Choroid plexus epithelial cell (primary cell): ENCODE results near the gene SREBF1.
A peak's percentile ranks its signal among the peaks of the same experiment; 100 is the strongest.

Experiments
- DNase-seq: peaks from one replicate; pipeline ENCODE4 v3.0.0-alpha.2; 2010; ENCODE audit warnings: low read depth
- H3K4me3 ChIP-seq: 2 replicates; pipeline ENCODE4 v1.5.1; 2011; ENCODE audit warnings: low read depth, mild to moderate bottlenecking, control low read depth, low read length, moderate library complexity
- TF ChIP-seq, protein P1 (sequence below): conservative IDR thresholded peaks from 2 replicates; pipeline ENCODE4 v1.5.1; 2011; ENCODE audit warnings: low read depth, mild to moderate bottlenecking, control low read depth, inconsistent platforms, low read length, moderate library complexity

SREBF1 gene

DNA sequence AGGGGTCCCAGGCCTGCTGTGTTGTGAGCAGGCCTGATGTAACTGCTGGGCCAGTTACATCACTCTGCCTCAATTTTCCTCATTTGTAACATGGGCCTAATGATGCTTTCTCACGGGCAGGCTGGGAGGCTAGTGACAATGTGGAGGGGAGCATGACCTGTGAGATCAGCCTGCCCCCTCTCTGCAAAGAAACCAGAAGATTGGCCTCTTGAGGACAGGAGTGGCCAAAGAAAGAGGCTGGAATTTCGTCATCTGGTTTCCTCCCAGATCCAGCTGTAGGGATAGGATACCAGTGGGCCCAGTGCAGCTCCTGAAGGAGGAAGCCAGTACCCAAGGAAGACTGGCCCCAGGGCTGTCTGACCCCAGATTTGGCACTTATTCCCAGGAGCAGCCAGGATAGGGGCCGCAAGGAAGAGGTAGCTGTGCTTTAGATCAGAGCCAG, 615 bp upstream of the SREBF1 start:
- H3K4me3 ChIP-seq: peak overlapping the region; percentile 97
- TF ChIP-seq, protein P1, sequence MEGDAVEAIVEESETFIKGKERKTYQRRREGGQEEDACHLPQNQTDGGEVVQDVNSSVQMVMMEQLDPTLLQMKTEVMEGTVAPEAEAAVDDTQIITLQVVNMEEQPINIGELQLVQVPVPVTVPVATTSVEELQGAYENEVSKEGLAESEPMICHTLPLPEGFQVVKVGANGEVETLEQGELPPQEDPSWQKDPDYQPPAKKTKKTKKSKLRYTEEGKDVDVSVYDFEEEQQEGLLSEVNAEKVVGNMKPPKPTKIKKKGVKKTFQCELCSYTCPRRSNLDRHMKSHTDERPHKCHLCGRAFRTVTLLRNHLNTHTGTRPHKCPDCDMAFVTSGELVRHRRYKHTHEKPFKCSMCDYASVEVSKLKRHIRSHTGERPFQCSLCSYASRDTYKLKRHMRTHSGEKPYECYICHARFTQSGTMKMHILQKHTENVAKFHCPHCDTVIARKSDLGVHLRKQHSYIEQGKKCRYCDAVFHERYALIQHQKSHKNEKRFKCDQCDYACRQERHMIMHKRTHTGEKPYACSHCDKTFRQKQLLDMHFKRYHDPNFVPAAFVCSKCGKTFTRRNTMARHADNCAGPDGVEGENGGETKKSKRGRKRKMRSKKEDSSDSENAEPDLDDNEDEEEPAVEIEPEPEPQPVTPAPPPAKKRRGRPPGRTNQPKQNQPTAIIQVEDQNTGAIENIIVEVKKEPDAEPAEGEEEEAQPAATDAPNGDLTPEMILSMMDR: no peak
- peak; percentile 80 for DNase-seq

DNA sequence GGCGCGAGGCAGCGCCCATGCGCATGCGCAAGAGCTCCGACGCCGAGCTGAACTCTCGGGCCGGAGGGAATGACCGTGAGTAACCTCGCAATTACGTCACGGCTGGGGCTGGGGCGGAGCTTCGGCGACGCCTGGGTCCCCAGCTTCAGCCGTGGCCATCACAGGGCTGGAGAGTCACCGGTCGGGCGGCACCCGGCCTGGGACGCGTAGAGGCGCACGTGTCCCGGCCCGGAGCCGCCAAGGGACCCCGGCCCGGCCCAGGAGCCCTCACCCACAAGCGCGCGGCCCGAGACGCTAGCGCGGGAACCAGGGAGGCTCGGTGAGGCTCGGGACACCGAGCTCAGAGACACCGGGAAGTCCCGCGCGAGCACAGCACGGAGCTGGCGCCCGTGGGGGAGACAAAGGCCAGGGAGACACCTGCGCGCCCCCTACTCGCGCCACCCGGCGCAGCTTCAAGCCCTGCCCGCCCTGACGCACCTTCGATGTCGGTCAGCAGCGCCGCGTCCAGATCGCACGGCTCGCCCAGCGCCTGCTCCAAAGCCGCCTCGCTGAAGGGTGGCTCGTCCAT, 452 bp downstream of the SREBF1 start:
- TF ChIP-seq, protein P1: no peak
- DNase-seq: peak; percentile 94
- peak overlapping the region; percentile 97 for H3K4me3 ChIP-seq

- TF ChIP-seq, protein P1: no peak
- no peak for DNase-seq
- peak overlapping the region; percentile 97 for H3K4me3 ChIP-seq
Observed at GRCh38 chr17:17835415-17836249, 1.2 kb downstream of the SREBF1 start.

GRCh38 chr17:17834974-17835373, 1.8 kb downstream of the SREBF1 start:
- TF ChIP-seq, protein P1: no peak
- no peak for DNase-seq
- H3K4me3 ChIP-seq: peak overlapping the region; percentile 97

DNA sequence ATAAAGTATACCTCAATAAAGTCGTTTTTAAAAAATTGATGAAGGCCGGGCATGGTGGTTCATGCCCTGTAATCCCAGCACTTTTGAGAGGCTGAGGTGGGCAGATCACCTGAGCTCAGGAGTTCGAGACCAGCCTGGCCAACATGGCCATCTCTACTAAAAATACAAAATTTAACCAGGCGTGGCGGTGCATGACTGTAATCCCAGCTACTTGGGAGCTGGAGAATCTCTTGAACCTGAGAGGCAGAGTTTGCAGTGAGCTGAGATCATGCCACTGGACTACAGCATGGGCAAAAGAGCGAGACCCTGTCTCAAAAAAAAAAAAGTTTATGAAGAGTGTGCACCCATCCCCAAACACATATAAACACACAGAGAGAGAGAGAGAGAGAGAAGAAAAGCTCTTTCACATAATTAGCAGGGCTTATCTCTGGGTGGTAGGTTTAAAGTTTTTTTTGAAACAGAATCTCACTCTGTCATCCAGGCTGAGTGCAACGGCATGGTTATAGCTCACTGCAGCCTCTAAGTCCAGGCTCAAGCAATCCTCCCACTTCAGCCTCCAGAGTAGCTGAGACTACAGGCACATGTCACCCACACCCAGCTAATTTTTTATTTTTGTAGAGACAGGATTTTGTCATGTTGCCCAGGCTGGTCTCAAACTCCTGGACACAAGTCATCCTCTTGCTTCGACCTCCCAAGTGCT, 3.0 kb downstream of the SREBF1 start:
- no peak overlapping the region for H3K4me3 ChIP-seq
- no peak for DNase-seq
- TF ChIP-seq, protein P1: no peak

GRCh38 chr17:17832032-17832363, 4.8 kb downstream of the SREBF1 start:
- no peak for DNase-seq
- no peak overlapping the region for H3K4me3 ChIP-seq
- TF ChIP-seq, protein P1: no peak
